GM23338 (cell line): ENCODE results near the gene F11R. TPM values are rescaled to one million over a fixed set of nuclear protein-coding genes. Genes with fewer than 3 reads are reported as not detected.

Experiments used
- ATAC-seq: fragments of 200-7000 bp; cut with Tn5 transposase; 3 replicates; pipeline ENCODE4 v1.9.1; 2020
- DNase-seq: peaks from one replicate; pipeline ENCODE4 v3.0.0-alpha.2; 2015; ENCODE audit warnings: low spot score
- H2AFZ ChIP-seq: fragments of 200-600 bp; sonication (generic); 2 replicates; pipeline ENCODE4 v1.8.0; 2016; ENCODE audit warnings: antibody characterized with exemption, mild to moderate bottlenecking, moderate library complexity
- H3F3A ChIP-seq: fragments of 200-600 bp; sonication (generic); replicated peaks from 2 replicates; pipeline ENCODE4 v1.8.0; 2017; ENCODE audit warnings: antibody characterized with exemption, mixed run types, low read depth
- H3K27ac ChIP-seq: fragments of 200-600 bp; sonication (generic); 2 replicates; pipeline ENCODE4 v1.6.1; 2016; ENCODE audit warnings: low read depth
- H3K27me3 ChIP-seq: fragments of 200-600 bp; sonication (generic); 2 replicates; pipeline ENCODE4 v1.8.0; 2016; ENCODE audit warnings: mild to moderate bottlenecking, mixed run types, moderate library complexity; ENCODE audit not compliant: insufficient read depth
- H3K36me3 ChIP-seq: fragments of 200-600 bp; sonication (generic); 2 replicates; pipeline ENCODE4 v1.8.0; 2016; ENCODE audit warnings: mild to moderate bottlenecking; ENCODE audit not compliant: insufficient read depth
- H3K4me1 ChIP-seq: fragments of 200-600 bp; sonication (generic); 2 replicates; pipeline ENCODE4 v1.8.0; 2016; ENCODE audit warnings: mild to moderate bottlenecking, moderate library complexity; ENCODE audit not compliant: insufficient read depth
- H3K4me2 ChIP-seq: fragments of 200-600 bp; sonication (generic); 2 replicates; pipeline ENCODE4 v1.7.1; 2017; ENCODE audit warnings: mixed run types
- H3K4me3 ChIP-seq: fragments of 200-600 bp; sonication (generic); 2 replicates; pipeline ENCODE4 v1.6.1; 2016; ENCODE audit warnings: mixed run types
- H3K79me2 ChIP-seq: fragments of 200-600 bp; sonication (generic); replicated peaks from 2 replicates; pipeline ENCODE4 v1.8.0; 2017; ENCODE audit warnings: mild to moderate bottlenecking; ENCODE audit not compliant: insufficient read depth
- H3K9me2 ChIP-seq: fragments of 200-600 bp; sonication (generic); 2 replicates; pipeline ENCODE4 v1.8.0; 2017; ENCODE audit not compliant: insufficient read depth
- H4K20me1 ChIP-seq: fragments of 200-600 bp; sonication (generic); replicated peaks from 2 replicates; pipeline ENCODE4 v1.8.0; 2017; ENCODE audit warnings: mild to moderate bottlenecking; ENCODE audit not compliant: insufficient read depth
- H3K27ac Mint-ChIP-seq: 2 replicates; pipeline ENCODE4 v1.8.0; 2020; ENCODE audit warnings: inconsistent platforms, mild to moderate bottlenecking, moderate library complexity, mixed read lengths
- H3K27me3 Mint-ChIP-seq: 3 replicates; pipeline ENCODE4 v1.8.0; 2022; ENCODE audit warnings: low read depth, mild to moderate bottlenecking, moderate library complexity, mixed read lengths, inconsistent platforms; ENCODE audit not compliant: insufficient read depth, poor library complexity
- H3K36me3 Mint-ChIP-seq: 3 replicates; pipeline ENCODE4 v1.8.0; 2021; ENCODE audit warnings: low read depth, mild to moderate bottlenecking, inconsistent platforms, moderate library complexity, mixed read lengths
- H3K4me1 Mint-ChIP-seq: 3 replicates; pipeline ENCODE4 v1.8.0; 2020; ENCODE audit warnings: mild to moderate bottlenecking, inconsistent platforms, mixed read lengths
- H3K4me3 Mint-ChIP-seq: 3 replicates; pipeline ENCODE4 v1.8.0; 2021; ENCODE audit warnings: moderate library complexity, mild to moderate bottlenecking, inconsistent platforms, mixed read lengths
- H3K9me3 Mint-ChIP-seq: 3 replicates; pipeline ENCODE4 v1.8.0; 2020; ENCODE audit warnings: moderate library complexity, mild to moderate bottlenecking, inconsistent platforms, mixed read lengths
- CREB1 ChIP-seq: fragments of 250-450 bp; sonication (Bioruptor Pico); IDR thresholded peaks from 2 replicates; pipeline ENCODE4 v1.5.0; 2020; ENCODE audit warnings: low read depth, mild to moderate bottlenecking, moderate library complexity
- ETS1 ChIP-seq: IDR thresholded peaks from 2 replicates; pipeline ENCODE4 v1.6.1; 2016; ENCODE audit warnings: antibody characterized with exemption
- EZH2 ChIP-seq: fragments of 200-600 bp; sonication (generic); IDR thresholded peaks from one replicate; pipeline ENCODE4 v1.8.0; 2017; ENCODE audit warnings: antibody characterized with exemption, mild to moderate bottlenecking, low read depth; ENCODE audit not compliant: unreplicated experiment
- JUNB ChIP-seq: IDR thresholded peaks from one replicate; pipeline ENCODE4 v1.6.1; 2016; ENCODE audit warnings: antibody characterized with exemption; ENCODE audit not compliant: unreplicated experiment
- NANOG ChIP-seq: IDR thresholded peaks from 2 replicates; pipeline ENCODE4 v1.6.1; 2016; ENCODE audit warnings: antibody characterized with exemption, borderline replicate concordance
- POLR2AphosphoS5 ChIP-seq: IDR thresholded peaks from 2 replicates; pipeline ENCODE4 v1.6.1; 2016; ENCODE audit warnings: antibody characterized with exemption, low read depth
- STAT1 ChIP-seq: IDR thresholded peaks from one replicate; pipeline ENCODE4 v1.6.1; 2016; ENCODE audit warnings: antibody characterized with exemption; ENCODE audit not compliant: unreplicated experiment
- ZNF331 ChIP-seq: fragments of 250-450 bp; sonication (Bioruptor Pico); IDR thresholded peaks from 2 replicates; pipeline ENCODE4 v1.5.0; 2020; ENCODE audit warnings: low read depth, mild to moderate bottlenecking, moderate library complexity
- polyA plus RNA-seq: library from polyadenylated mRNA; unstranded; fragments of >200 nt; fragmentation: Nextera tagmentation; extraction: Ambion mirVana; gene quantifications from 2 replicates; pipeline ENCODE4 v1.2.1, GENCODE V29; 2016
- total RNA-seq: library from RNA; depleted of rRNA; stranded (reverse); fragments of >200 nt; shearing (Covaris generic); gene quantifications from 2 replicates; pipeline ENCODE4 v1.2.3, GENCODE V29; 2014
- TF ChIP-seq, protein P1 (sequence below): IDR thresholded peaks from one replicate; pipeline ENCODE4 v1.6.1; 2018; ENCODE audit warnings: antibody characterized with exemption; ENCODE audit not compliant: unreplicated experiment
- TF ChIP-seq, protein P2 (sequence below), 2 experiments: fragments of 200-600 bp in 1 of 2; sonication (generic) in 1 of 2; conservative IDR thresholded peaks; 2 replicates each; pipeline versions ENCODE4 v1.5.1 to v1.6.1; 2016 to 2017; ENCODE audit warnings: antibody characterized with exemption in 2 of 2, low read depth in 2 of 2, mild to moderate bottlenecking in 2 of 2, moderate library complexity in 1 of 2

Gene F11R
- total and polyA plus RNA-seq, 2 experiments from 2014 or later = 51.0 to 169 TPM

- ATAC-seq = no peak
- Mint-ChIP-seq H3K36me3 (peaks cover 38% of the 10 kb centered on the region), H3K4me1 (peaks cover 23% of the 10 kb centered on the region), H3K27ac (peak overlapping the region; percentile 99), H3K9me3 (peaks cover 38% of the 10 kb centered on the region), H3K27me3 (peaks cover 16% of the 10 kb centered on the region), H3K4me3 (peak overlapping the region; percentile 97)
- Histone ChIP-seq H2AFZ (no peak overlapping the region), H3K4me3 (peak overlapping the region; percentile 52), H3K36me3 (peaks cover 6% of the 10 kb centered on the region; the same call in 1 of the 2 replicates), H3K4me2 (peak overlapping the region; percentile 86), H4K20me1 (no peaks in the 10 kb centered on the region), H3K79me2 (peaks cover 27% of the 10 kb centered on the region), H3F3A (peaks cover 15% of the 10 kb centered on the region; the same call in 1 of the 2 replicates), H3K9me2 (peaks cover 15% of the 10 kb centered on the region), H3K27ac (peak overlapping the region; percentile 90; the same call in 1 of the 2 replicates), H3K4me1 (peaks cover 7% of the 10 kb centered on the region), H3K27me3 (peaks cover 5% of the 10 kb centered on the region; the same call in 1 of the 2 replicates)
- no peak for DNase-seq
- no peak for TF ChIP-seq POLR2AphosphoS5
- no peak for TF ChIP-seq JUNB
- no peak for TF ChIP-seq STAT1
These were observed 25.8 kb upstream of the F11R start for GRCh38 chr1:161046605-161047228.

GRCh38 chr1:161045736-161046604, 25.0 kb upstream of the F11R start, which contains the start of gene USF1:
Gene USF1 (minus strand): TSS chr1:161045977. CDS start chr1:161043275, 2,702 bp downstream.
- peaks cover 27% of the 10 kb centered on the region for H3K79me2 ChIP-seq
- DNase-seq = peak; percentile 98
- ATAC-seq = peak; percentile 84
- peaks cover 25% of the 10 kb centered on the region for H3K4me1 Mint-ChIP-seq
- peaks cover 46% of the 10 kb centered on the region for H3K36me3 Mint-ChIP-seq
- H3K4me1 ChIP-seq = peaks cover 7% of the 10 kb centered on the region
- peak within 1 kb of the TSS; percentile 99 for H3K27ac Mint-ChIP-seq
- peaks cover 15% of the 10 kb centered on the region for H3K9me2 ChIP-seq
- H4K20me1 ChIP-seq = no peaks in the 10 kb centered on the region; the same call in 1 of the 2 replicates
- H3K4me3 ChIP-seq = peak within 1 kb of the TSS; percentile 52
- H3K27ac ChIP-seq = peak within 1 kb of the TSS; percentile 90
- peaks cover 18% of the 10 kb centered on the region for H3K27me3 Mint-ChIP-seq
- H3K4me2 ChIP-seq = peak within 1 kb of the TSS; percentile 86
- H3K27me3 ChIP-seq = peaks cover 5% of the 10 kb centered on the region; the same call in 1 of the 2 replicates
- H3K36me3 ChIP-seq = peaks cover 10% of the 10 kb centered on the region; the same call in 1 of the 2 replicates
- H2AFZ ChIP-seq = no peak within 1 kb of the TSS
- peaks cover 18% of the 10 kb centered on the region; the same call in 1 of the 2 replicates for H3F3A ChIP-seq
- H3K9me3 Mint-ChIP-seq = peaks cover 38% of the 10 kb centered on the region
- H3K4me3 Mint-ChIP-seq = peak within 1 kb of the TSS; percentile 97
- no peak; the same call in 1 of the 2 replicates for TF ChIP-seq NANOG
- peak; percentile 97 for TF ChIP-seq ETS1
- TF ChIP-seq JUNB = no peak
- no peak for TF ChIP-seq EZH2
- TF ChIP-seq, protein P1, sequence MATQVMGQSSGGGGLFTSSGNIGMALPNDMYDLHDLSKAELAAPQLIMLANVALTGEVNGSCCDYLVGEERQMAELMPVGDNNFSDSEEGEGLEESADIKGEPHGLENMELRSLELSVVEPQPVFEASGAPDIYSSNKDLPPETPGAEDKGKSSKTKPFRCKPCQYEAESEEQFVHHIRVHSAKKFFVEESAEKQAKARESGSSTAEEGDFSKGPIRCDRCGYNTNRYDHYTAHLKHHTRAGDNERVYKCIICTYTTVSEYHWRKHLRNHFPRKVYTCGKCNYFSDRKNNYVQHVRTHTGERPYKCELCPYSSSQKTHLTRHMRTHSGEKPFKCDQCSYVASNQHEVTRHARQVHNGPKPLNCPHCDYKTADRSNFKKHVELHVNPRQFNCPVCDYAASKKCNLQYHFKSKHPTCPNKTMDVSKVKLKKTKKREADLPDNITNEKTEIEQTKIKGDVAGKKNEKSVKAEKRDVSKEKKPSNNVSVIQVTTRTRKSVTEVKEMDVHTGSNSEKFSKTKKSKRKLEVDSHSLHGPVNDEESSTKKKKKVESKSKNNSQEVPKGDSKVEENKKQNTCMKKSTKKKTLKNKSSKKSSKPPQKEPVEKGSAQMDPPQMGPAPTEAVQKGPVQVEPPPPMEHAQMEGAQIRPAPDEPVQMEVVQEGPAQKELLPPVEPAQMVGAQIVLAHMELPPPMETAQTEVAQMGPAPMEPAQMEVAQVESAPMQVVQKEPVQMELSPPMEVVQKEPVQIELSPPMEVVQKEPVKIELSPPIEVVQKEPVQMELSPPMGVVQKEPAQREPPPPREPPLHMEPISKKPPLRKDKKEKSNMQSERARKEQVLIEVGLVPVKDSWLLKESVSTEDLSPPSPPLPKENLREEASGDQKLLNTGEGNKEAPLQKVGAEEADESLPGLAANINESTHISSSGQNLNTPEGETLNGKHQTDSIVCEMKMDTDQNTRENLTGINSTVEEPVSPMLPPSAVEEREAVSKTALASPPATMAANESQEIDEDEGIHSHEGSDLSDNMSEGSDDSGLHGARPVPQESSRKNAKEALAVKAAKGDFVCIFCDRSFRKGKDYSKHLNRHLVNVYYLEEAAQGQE = no peak
- TF ChIP-seq, protein P2, sequence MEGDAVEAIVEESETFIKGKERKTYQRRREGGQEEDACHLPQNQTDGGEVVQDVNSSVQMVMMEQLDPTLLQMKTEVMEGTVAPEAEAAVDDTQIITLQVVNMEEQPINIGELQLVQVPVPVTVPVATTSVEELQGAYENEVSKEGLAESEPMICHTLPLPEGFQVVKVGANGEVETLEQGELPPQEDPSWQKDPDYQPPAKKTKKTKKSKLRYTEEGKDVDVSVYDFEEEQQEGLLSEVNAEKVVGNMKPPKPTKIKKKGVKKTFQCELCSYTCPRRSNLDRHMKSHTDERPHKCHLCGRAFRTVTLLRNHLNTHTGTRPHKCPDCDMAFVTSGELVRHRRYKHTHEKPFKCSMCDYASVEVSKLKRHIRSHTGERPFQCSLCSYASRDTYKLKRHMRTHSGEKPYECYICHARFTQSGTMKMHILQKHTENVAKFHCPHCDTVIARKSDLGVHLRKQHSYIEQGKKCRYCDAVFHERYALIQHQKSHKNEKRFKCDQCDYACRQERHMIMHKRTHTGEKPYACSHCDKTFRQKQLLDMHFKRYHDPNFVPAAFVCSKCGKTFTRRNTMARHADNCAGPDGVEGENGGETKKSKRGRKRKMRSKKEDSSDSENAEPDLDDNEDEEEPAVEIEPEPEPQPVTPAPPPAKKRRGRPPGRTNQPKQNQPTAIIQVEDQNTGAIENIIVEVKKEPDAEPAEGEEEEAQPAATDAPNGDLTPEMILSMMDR (conservative IDR thresholded peaks at IDR 0.05; ENCODE audit: low read depth in 2 of 2) = no peak
- peak; percentile 93 for TF ChIP-seq POLR2AphosphoS5
- TF ChIP-seq CREB1 (CRISPR knock-in tag) = peak; percentile 65
- TF ChIP-seq ZNF331 (CRISPR knock-in tag) = no peak
